Measurements from ENCODE around the gene MTMR11.
"Not testable (repeated sequence)": the region's sequence is repeated elsewhere in the genome, so short reads cannot be mapped to it uniquely, and the experiment has no call there.

Gene MTMR11

DNA sequence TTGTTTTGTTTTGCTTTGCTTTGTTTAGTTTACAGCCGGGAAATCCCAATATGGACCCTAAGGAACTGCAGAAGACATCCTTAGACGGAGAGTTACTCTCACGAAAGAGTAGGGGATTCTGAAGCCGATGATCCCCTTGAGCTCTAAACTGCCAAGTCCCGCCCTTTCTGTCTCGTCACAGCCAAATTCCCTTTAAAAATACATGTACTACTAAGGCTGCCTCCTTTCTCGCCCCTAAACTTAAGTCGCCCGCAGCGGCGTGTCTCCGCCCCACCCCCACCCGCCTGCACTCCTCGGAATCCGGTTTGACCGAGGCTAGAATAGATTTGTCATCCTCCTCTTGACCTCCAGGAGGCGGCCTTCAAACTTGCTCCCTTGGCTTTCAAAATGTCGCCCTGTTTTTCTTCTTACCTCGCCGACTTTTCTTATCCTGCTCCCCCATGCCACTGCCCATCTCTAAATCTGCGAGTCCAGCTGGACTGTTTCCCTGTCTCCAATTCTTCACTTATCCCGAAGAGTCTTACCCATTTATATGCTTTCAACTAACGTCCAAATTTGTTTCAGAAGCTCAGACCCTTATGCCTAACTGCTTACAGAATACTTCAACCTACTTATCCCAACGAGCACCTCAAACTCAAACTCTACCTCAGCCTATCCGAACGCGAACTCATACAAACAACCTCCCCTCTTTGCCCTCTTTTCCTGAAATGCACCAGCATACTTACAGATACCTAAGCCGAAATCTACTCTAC, 48.3 kb downstream of the MTMR11 start:
- peak; percentile 12 for ATAC-seq
- TF ChIP-seq ZFP3 (CRISPR knock-in tag; IDR thresholded peaks at IDR 0.05) (no peak), ESRRG (CRISPR knock-in tag; IDR thresholded peaks at IDR 0.05) (no peak), ZC3H10 (CRISPR knock-in tag; IDR thresholded peaks at IDR 0.05) (peak; percentile 36; the same call in 1 of the 2 replicates), ZNF70 (CRISPR knock-in tag; IDR thresholded peaks at IDR 0.05) (no peak)

DNA sequence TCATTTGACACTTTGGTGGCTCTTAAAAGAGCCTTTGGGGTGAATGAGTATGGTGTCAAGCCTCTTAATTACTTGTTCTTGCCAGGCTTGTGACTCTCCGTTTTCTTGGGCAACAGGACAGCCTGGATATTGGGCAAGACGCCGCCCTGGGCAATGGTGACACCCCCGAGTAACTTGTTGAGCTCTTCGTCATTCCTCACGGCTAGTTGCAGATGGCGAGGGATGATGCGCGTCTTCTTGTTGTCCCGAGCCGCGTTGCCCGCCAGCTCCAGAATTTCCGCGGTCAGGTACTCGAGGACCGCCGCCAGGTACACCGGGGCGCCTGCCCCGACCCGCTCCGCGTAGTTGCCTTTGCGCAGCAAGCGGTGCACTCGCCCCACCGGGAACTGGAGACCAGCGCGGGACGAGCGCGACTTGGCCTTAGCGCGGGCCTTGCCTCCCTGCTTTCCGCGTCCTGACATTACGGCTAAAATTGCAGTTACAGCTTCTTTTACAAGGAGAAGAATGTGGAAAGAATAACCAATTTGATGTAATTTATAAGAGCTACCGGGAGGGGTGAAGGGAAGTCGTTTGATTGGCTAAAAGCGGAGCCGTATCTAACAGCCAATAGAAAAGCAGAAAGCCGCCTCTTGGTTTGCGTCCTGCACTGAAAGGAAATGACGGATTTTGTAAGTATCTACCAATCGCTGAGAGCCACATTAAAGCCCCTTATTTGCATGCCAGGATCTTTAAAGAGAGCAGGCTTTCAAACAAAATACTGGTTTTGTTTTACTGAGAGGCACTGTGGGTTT, 49.0 kb downstream of the MTMR11 start:
- peak; percentile 67 for ATAC-seq
- TF ChIP-seq, protein P1, sequence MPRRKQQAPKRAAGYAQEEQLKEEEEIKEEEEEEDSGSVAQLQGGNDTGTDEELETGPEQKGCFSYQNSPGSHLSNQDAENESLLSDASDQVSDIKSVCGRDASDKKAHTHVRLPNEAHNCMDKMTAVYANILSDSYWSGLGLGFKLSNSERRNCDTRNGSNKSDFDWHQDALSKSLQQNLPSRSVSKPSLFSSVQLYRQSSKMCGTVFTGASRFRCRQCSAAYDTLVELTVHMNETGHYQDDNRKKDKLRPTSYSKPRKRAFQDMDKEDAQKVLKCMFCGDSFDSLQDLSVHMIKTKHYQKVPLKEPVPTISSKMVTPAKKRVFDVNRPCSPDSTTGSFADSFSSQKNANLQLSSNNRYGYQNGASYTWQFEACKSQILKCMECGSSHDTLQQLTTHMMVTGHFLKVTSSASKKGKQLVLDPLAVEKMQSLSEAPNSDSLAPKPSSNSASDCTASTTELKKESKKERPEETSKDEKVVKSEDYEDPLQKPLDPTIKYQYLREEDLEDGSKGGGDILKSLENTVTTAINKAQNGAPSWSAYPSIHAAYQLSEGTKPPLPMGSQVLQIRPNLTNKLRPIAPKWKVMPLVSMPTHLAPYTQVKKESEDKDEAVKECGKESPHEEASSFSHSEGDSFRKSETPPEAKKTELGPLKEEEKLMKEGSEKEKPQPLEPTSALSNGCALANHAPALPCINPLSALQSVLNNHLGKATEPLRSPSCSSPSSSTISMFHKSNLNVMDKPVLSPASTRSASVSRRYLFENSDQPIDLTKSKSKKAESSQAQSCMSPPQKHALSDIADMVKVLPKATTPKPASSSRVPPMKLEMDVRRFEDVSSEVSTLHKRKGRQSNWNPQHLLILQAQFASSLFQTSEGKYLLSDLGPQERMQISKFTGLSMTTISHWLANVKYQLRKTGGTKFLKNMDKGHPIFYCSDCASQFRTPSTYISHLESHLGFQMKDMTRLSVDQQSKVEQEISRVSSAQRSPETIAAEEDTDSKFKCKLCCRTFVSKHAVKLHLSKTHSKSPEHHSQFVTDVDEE (CRISPR knock-in tag; IDR thresholded peaks at IDR 0.05): no peak
- TF ChIP-seq GLIS3 (CRISPR knock-in tag; IDR thresholded peaks at IDR 0.05): 0 out of 2 replicates have a peak, but pooled peaks have one; percentile 53
- 0 out of 2 replicates have a peak, but pooled peaks have one; percentile 27 for TF ChIP-seq TOX (CRISPR knock-in tag; IDR thresholded peaks at IDR 0.05; ENCODE audit: borderline replicate concordance)
- TF ChIP-seq ZC3H10 (CRISPR knock-in tag; IDR thresholded peaks at IDR 0.05): 0 out of 2 replicates have a peak, but pooled peaks have one; percentile 14
- TF ChIP-seq, protein P2, sequence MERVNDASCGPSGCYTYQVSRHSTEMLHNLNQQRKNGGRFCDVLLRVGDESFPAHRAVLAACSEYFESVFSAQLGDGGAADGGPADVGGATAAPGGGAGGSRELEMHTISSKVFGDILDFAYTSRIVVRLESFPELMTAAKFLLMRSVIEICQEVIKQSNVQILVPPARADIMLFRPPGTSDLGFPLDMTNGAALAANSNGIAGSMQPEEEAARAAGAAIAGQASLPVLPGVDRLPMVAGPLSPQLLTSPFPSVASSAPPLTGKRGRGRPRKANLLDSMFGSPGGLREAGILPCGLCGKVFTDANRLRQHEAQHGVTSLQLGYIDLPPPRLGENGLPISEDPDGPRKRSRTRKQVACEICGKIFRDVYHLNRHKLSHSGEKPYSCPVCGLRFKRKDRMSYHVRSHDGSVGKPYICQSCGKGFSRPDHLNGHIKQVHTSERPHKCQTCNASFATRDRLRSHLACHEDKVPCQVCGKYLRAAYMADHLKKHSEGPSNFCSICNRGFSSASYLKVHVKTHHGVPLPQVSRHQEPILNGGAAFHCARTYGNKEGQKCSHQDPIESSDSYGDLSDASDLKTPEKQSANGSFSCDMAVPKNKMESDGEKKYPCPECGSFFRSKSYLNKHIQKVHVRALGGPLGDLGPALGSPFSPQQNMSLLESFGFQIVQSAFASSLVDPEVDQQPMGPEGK (CRISPR knock-in tag; IDR thresholded peaks at IDR 0.05; ENCODE audit: borderline replicate concordance): peak; percentile 54; the same call in 1 of the 2 replicates
- TF ChIP-seq, protein P3, sequence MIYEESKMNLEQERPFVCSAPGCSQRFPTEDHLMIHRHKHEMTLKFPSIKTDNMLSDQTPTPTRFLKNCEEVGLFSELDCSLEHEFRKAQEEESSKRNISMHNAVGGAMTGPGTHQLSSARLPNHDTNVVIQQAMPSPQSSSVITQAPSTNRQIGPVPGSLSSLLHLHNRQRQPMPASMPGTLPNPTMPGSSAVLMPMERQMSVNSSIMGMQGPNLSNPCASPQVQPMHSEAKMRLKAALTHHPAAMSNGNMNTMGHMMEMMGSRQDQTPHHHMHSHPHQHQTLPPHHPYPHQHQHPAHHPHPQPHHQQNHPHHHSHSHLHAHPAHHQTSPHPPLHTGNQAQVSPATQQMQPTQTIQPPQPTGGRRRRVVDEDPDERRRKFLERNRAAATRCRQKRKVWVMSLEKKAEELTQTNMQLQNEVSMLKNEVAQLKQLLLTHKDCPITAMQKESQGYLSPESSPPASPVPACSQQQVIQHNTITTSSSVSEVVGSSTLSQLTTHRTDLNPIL (CRISPR knock-in tag; IDR thresholded peaks at IDR 0.05; ENCODE audit: low read depth): 0 out of 2 replicates have a peak, but pooled peaks have one; percentile 18

DNA sequence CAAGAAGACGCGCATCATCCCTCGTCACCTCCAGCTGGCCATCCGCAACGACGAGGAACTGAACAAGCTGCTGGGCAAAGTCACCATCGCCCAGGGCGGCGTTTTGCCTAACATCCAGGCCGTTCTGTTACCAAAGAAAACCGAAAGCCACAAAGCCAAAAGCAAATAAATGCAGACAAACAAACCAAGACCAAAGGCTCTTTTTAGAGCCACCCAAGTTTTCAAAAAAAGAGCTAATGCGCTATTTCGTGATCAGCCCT, 49.6 kb downstream of the MTMR11 start:
- not testable (repeated sequence) for ATAC-seq

DNA sequence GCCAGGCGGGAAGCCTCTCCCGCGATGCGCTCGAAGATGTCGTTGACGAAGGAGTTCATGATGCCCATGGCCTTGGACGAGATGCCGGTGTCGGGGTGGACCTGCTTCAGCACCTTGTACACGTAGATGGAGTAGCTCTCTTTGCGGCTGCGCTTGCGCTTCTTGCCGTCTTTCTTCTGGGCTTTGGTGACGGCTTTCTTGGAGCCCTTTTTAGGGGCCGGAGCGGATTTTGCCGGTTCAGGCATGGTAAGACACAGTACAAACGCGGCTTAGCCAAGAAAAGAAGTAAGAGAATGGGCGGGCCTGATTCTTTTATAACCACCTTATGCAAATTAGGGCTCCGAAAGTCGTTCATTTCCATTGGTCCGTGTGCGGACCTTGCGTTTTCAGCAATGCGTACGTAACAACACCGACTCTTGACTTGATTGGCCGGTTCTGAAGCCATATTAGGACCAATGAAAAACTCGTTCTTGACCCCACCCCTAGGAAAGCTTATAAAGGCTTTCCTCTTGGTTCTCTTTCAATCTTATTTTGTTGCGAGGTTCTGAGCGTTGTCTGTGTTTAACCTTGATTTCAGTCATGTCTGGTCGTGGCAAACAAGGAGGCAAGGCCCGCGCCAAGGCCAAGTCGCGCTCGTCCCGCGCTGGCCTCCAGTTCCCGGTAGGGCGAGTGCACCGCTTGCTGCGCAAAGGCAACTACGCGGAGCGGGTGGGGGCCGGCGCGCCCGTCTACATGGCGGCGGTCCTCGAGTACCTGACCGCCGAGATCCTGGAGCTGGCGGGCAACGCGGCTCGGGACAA, 50.1 kb downstream of the MTMR11 start:
- TF ChIP-seq, protein P4, sequence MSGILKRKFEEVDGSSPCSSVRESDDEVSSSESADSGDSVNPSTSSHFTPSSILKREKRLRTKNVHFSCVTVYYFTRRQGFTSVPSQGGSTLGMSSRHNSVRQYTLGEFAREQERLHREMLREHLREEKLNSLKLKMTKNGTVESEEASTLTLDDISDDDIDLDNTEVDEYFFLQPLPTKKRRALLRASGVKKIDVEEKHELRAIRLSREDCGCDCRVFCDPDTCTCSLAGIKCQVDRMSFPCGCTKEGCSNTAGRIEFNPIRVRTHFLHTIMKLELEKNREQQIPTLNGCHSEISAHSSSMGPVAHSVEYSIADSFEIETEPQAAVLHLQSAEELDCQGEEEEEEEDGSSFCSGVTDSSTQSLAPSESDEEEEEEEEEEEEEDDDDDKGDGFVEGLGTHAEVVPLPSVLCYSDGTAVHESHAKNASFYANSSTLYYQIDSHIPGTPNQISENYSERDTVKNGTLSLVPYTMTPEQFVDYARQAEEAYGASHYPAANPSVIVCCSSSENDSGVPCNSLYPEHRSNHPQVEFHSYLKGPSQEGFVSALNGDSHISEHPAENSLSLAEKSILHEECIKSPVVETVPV (CRISPR knock-in tag; IDR thresholded peaks at IDR 0.05): peak; percentile 58; the same call in 1 of the 2 replicates
- TF ChIP-seq TCF4 (CRISPR knock-in tag; IDR thresholded peaks at IDR 0.05; ENCODE audit: borderline replicate concordance) (no peak), ZNF8 (CRISPR knock-in tag; IDR thresholded peaks at IDR 0.05) (0 out of 2 replicates have a peak, but pooled peaks have one; percentile 7), ZNF565 (CRISPR knock-in tag; conservative IDR thresholded peaks at IDR 0.05; ENCODE audit: low read depth) (no peak), TOX (CRISPR knock-in tag; IDR thresholded peaks at IDR 0.05; ENCODE audit: borderline replicate concordance) (peak; percentile 84), GLIS3 (CRISPR knock-in tag; IDR thresholded peaks at IDR 0.05) (peak; percentile 83; the same call in 1 of the 2 replicates), RARB (CRISPR knock-in tag; IDR thresholded peaks at IDR 0.05) (peak; percentile 76)
- TF ChIP-seq, protein P1 (CRISPR knock-in tag; IDR thresholded peaks at IDR 0.05): no peak
- peak; percentile 71 for ATAC-seq

DNA sequence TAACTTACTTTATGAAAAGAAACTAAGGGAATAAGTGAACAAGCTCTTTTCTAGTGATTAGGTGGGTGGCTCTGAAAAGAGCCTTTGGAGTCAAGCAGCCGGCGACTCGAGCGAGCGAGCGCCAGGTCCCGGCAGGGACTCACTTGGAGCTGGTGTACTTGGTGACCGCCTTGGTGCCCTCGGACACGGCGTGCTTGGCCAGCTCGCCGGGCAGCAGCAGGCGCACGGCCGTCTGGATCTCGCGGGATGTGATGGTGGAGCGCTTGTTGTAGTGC, 50.6 kb downstream of the MTMR11 start:
- ATAC-seq: not testable (repeated sequence)
